Upper lobe of right lung (tissue), 1 donor: ENCODE data around the gene UNC5B. TPM values are rescaled to one million over a fixed set of nuclear protein-coding genes. Genes with fewer than 3 reads are reported as not detected.
A peak's percentile ranks its signal among the peaks of the same experiment; 100 is the strongest.

Source experiments
- ATAC-seq: fragments of 200-7000 bp; cut with Tn5 transposase; one replicate; pipeline ENCODE4 v1.9.1; 2020; ENCODE audit warnings: mild to moderate bottlenecking, moderate library complexity
- DNase-seq: peaks from one replicate; pipeline ENCODE4 v3.0.0-alpha.2; 2020
- H3K27ac ChIP-seq: fragments of 200-600 bp; one replicate; pipeline ENCODE4 v1.8.0; 2022
- H3K27me3 ChIP-seq: fragments of 200-600 bp; one replicate; pipeline ENCODE4 v1.8.0; 2022; ENCODE audit warnings: mild to moderate bottlenecking
- H3K36me3 ChIP-seq: fragments of 200-600 bp; one replicate; pipeline ENCODE4 v1.8.0; 2022
- H3K4me1 ChIP-seq: fragments of 200-600 bp; one replicate; pipeline ENCODE4 v1.8.0; 2022
- H3K4me3 ChIP-seq: fragments of 200-600 bp; one replicate; pipeline ENCODE4 v1.8.0; 2022; ENCODE audit warnings: mild to moderate bottlenecking
- H3K9me3 ChIP-seq: fragments of 200-600 bp; one replicate; pipeline ENCODE4 v1.8.0; 2022
- CTCF ChIP-seq: fragments of 200-600 bp; IDR thresholded peaks from one replicate; pipeline ENCODE4 v1.8.0; 2022; ENCODE audit warnings: antibody characterized with exemption
- intact Hi-C: fragments of 100-400 bp; cut with DNase I; formaldehyde crosslinking; loops from one replicate; pipeline ENCODE4 v1.11.0; 2022
- total RNA-seq: library from RNA; stranded (reverse); fragmentation: NEBNext Ultra II Directional; extraction: Animal tissue kit (Norgen Biotek cat#: 25700); gene quantifications from one replicate; pipeline ENCODE4 v1.2.1, GENCODE V29; 2021
- donor health status: DM: no; HTN: yes; CAD: no; lungs with severe emphysema.

Gene UNC5B
- total RNA-seq, 1 donor from 2014 or later = 16.0 TPM

- Histone ChIP-seq H3K4me1 (peaks cover 11% of the 10 kb centered on the region), H3K27ac (no peak overlapping the region)
- intact Hi-C loops = no loop called here
These were observed 126.5 kb downstream of the UNC5B start for GRCh38 chr10:71338728-71339495.

GRCh38 chr10:71339796-71340589 is 127.6 kb downstream of the UNC5B start:
- intact Hi-C loops = no loop called here
- DNase-seq (no peak), ATAC-seq (no peak)
- Histone ChIP-seq H3K9me3 (no peaks in the 10 kb centered on the region), H3K4me1 (peaks cover 18% of the 10 kb centered on the region), H3K27me3 (no peaks in the 10 kb centered on the region), H3K4me3 (no peak overlapping the region), H3K36me3 (peaks cover 8% of the 10 kb centered on the region), H3K27ac (no peak overlapping the region)
- no peak for TF ChIP-seq CTCF

More at GRCh38 chr10:71338728-71339495, 126.5 kb downstream of the UNC5B start:
- DNase-seq = no peak
- H3K4me3 ChIP-seq = no peak overlapping the region
- H3K36me3 ChIP-seq = peaks cover 8% of the 10 kb centered on the region
- ATAC-seq = no peak
- H3K27me3 ChIP-seq = no peaks in the 10 kb centered on the region
- no peak for TF ChIP-seq CTCF
- H3K9me3 ChIP-seq = no peaks in the 10 kb centered on the region

GRCh38 chr10:71342573-71343391 is 130.4 kb downstream of the UNC5B start:
- Histone ChIP-seq H3K4me3 (no peak overlapping the region), H3K27me3 (no peaks in the 10 kb centered on the region), H3K4me1 (peaks cover 18% of the 10 kb centered on the region), H3K27ac (no peak overlapping the region), H3K9me3 (no peaks in the 10 kb centered on the region), H3K36me3 (peaks cover 8% of the 10 kb centered on the region)
- TF ChIP-seq CTCF = no peak
- intact Hi-C loops = no loop called here
- ATAC-seq (no peak), DNase-seq (no peak)

GRCh38 chr10:71343392-71343773 is 131.0 kb downstream of the UNC5B start:
- Histone ChIP-seq H3K36me3 (peaks cover 8% of the 10 kb centered on the region), H3K27me3 (no peaks in the 10 kb centered on the region), H3K9me3 (no peaks in the 10 kb centered on the region), H3K4me1 (peaks cover 18% of the 10 kb centered on the region), H3K27ac (peak overlapping the region; percentile 24), H3K4me3 (no peak overlapping the region)
- ATAC-seq (peak; percentile 74), DNase-seq (no peak)
- TF ChIP-seq CTCF = no peak
- intact Hi-C loops = no loop called here

- Histone ChIP-seq H3K36me3 (no peaks in the 10 kb centered on the region), H3K27ac (peak overlapping the region; percentile 24), H3K4me1 (peaks cover 18% of the 10 kb centered on the region), H3K4me3 (no peak overlapping the region), H3K27me3 (no peaks in the 10 kb centered on the region), H3K9me3 (no peaks in the 10 kb centered on the region)
- ATAC-seq (no peak), DNase-seq (no peak)
- TF ChIP-seq CTCF = no peak
- intact Hi-C loops = no loop called here
These were observed 132.0 kb downstream of the UNC5B start for GRCh38 chr10:71344154-71344925.
